SK-N-SH (cell line): Measurements from ENCODE around the gene MRPL54. TPM values are rescaled to one million over a fixed set of nuclear protein-coding genes. Genes with fewer than 3 reads are reported as not detected.

Source experiments
- CTCF ChIA-PET: fragments of 300-600, 350-600 bp; formaldehyde crosslinking; extraction: SDS; loops from one replicate; lab custom pipeline; 2021; lab: Yijun Ruan, JAX
- POLR2A ChIA-PET: fragments of 350-600 bp; sonication (Branson Sonifier 250); formaldehyde crosslinking; extraction: SDS; loops from one replicate; lab custom pipeline; 2020; ENCODE audit warnings: antibody characterized with exemption, inconsistent platforms; lab: Yijun Ruan, JAX
- DNase-seq: peaks from one replicate; pipeline ENCODE4 v3.0.0; 2012
- H2AFZ ChIP-seq: fragments of 200-600 bp; sonication (generic); 2 replicates; pipeline ENCODE4 v1.8.1; 2016; ENCODE audit warnings: antibody characterized with exemption, mild to moderate bottlenecking, low read depth
- H3F3A ChIP-seq: fragments of 200-600 bp; sonication (generic); replicated peaks from 2 replicates; pipeline ENCODE3; 2016; ENCODE audit warnings: antibody characterized with exemption, mild to moderate bottlenecking; ENCODE audit not compliant: insufficient read depth
- H3K27ac ChIP-seq, 2 experiments: fragments of 200-500 bp in 1 of 2; fragments of 200-600 bp in 1 of 2; sonication (Bioruptor generic) in 1 of 2; sonication (generic), shearing (Covaris generic) in 1 of 2; 2 replicates each; pipeline versions ENCODE4 v1.5.1 to v1.6.1; 2014 to 2016; ENCODE audit warnings: low read depth in 2 of 2, inconsistent platforms in 1 of 2, low read length in 1 of 2, mild to moderate bottlenecking in 1 of 2, mixed read lengths in 1 of 2
- H3K27me3 ChIP-seq: fragments of 200-600 bp; sonication (generic), shearing (Covaris generic); 2 replicates; pipeline ENCODE4 v1.6.1; 2016; ENCODE audit warnings: mixed run types; ENCODE audit not compliant: insufficient read depth
- H3K36me3 ChIP-seq, 2 experiments: fragments of 200-500 bp in 1 of 2; fragments of 200-600 bp in 1 of 2; sonication (Bioruptor generic) in 1 of 2; sonication (generic) in 1 of 2; replicated peaks in 1 of 2; 2 replicates each; pipeline versions ENCODE3 to v1.5.1; 2014 to 2016; ENCODE audit warnings: low read length in 1 of 2, mild to moderate bottlenecking in 1 of 2; ENCODE audit not compliant: insufficient read depth in 2 of 2, control insufficient read depth in 1 of 2
- H3K4me1 ChIP-seq, 2 experiments: fragments of 200-500 bp in 1 of 2; fragments of 200-600 bp in 1 of 2; sonication (Bioruptor generic) in 1 of 2; sonication (generic), shearing (Covaris generic) in 1 of 2; 2 replicates each; pipeline versions ENCODE4 v1.5.1 to v1.6.1; 2014 to 2016; ENCODE audit warnings: low read depth in 1 of 2, low read length in 1 of 2, mixed run types in 1 of 2; ENCODE audit not compliant: insufficient read depth in 2 of 2, control insufficient read depth in 1 of 2
- H3K4me2 ChIP-seq: fragments of 200-600 bp; sonication (generic), shearing (Covaris generic); 2 replicates; pipeline ENCODE4 v1.6.1; 2017; ENCODE audit warnings: mixed run types
- H3K4me3 ChIP-seq, 2 experiments: fragments of 200-500 bp in 1 of 2; fragments of 200-600 bp in 1 of 2; sonication (Bioruptor generic) in 1 of 2; sonication (generic), shearing (Covaris generic) in 1 of 2; 2 replicates each; pipeline versions ENCODE4 v1.5.1 to v1.8.1; 2014 to 2016; ENCODE audit warnings: low read depth in 2 of 2, inconsistent platforms in 1 of 2, low read length in 1 of 2, mild to moderate bottlenecking in 1 of 2, mixed read lengths in 1 of 2, moderate library complexity in 1 of 2
- H3K79me2 ChIP-seq: fragments of 200-600 bp; sonication (generic); 2 replicates; pipeline ENCODE4 v1.8.1; 2017; ENCODE audit warnings: mild to moderate bottlenecking; ENCODE audit not compliant: insufficient read depth
- H3K9ac ChIP-seq: fragments of 200-600 bp; sonication (generic); 2 replicates; pipeline ENCODE4 v1.6.1; 2017; ENCODE audit warnings: mixed run types
- H3K9me2 ChIP-seq: fragments of 200-600 bp; sonication (generic); 2 replicates; pipeline ENCODE4 v1.6.1; 2017; ENCODE audit warnings: mixed run types
- H3K9me3 ChIP-seq: fragments of 200-600 bp; sonication (generic); 2 replicates; pipeline ENCODE4 v1.6.1; 2017; ENCODE audit warnings: mixed run types, mild to moderate bottlenecking, moderate library complexity
- H4K20me1 ChIP-seq: fragments of 200-600 bp; sonication (generic); 2 replicates; pipeline ENCODE4 v1.6.1; 2017; ENCODE audit warnings: mild to moderate bottlenecking, mixed run types; ENCODE audit not compliant: insufficient read depth
- ELF1 ChIP-seq: IDR thresholded peaks from 2 replicates; pipeline ENCODE4 v1.4.0; 2012
- FOSL2 ChIP-seq: IDR thresholded peaks from 2 replicates; pipeline ENCODE4 v1.4.0; 2012; ENCODE audit warnings: low read depth, mild to moderate bottlenecking, moderate library complexity, borderline replicate concordance
- FOXJ3 ChIP-seq: sonication (generic); formaldehyde crosslinking; IDR thresholded peaks from 2 replicates; pipeline ENCODE4 v1.5.1; 2020; ENCODE audit warnings: mild to moderate bottlenecking, missing genetic modification reagents
- GATA2 ChIP-seq: sonication (generic); formaldehyde crosslinking; IDR thresholded peaks from 2 replicates; pipeline ENCODE4 v1.5.0; 2020; ENCODE audit warnings: mild to moderate bottlenecking, missing genetic modification reagents
- JUND ChIP-seq: IDR thresholded peaks from 2 replicates; pipeline ENCODE4 v1.4.0; 2012
- MEF2A ChIP-seq: IDR thresholded peaks from 2 replicates; pipeline ENCODE4 v1.4.0; 2012; ENCODE audit warnings: low read depth, borderline replicate concordance
- NFIC ChIP-seq: IDR thresholded peaks from 2 replicates; pipeline ENCODE4 v1.4.0; 2012; ENCODE audit warnings: borderline replicate concordance
- NRF1 ChIP-seq: IDR thresholded peaks from 2 replicates; pipeline ENCODE4 v1.6.1; 2012; ENCODE audit warnings: low read depth, mild to moderate bottlenecking, low read length
- POLR2AphosphoS5 ChIP-seq: IDR thresholded peaks from 2 replicates; pipeline ENCODE4 v1.6.1; 2012; ENCODE audit warnings: low read depth, low read length
- RFX5 ChIP-seq: IDR thresholded peaks from 2 replicates; pipeline ENCODE4 v1.6.1; 2012; ENCODE audit warnings: mild to moderate bottlenecking, improper control_type of control experiment, low read length
- RXRA ChIP-seq: IDR thresholded peaks from 2 replicates; pipeline ENCODE4 v1.4.0; 2012; ENCODE audit warnings: low read depth, mild to moderate bottlenecking, borderline replicate concordance
- SIN3A ChIP-seq: IDR thresholded peaks from 2 replicates; pipeline ENCODE4 v1.6.1; 2012; ENCODE audit warnings: low read depth, mild to moderate bottlenecking, low read length, moderate library complexity, borderline replicate concordance
- TAF1 ChIP-seq: IDR thresholded peaks from 2 replicates; pipeline ENCODE4 v1.6.1; 2012; ENCODE audit warnings: low read depth, mild to moderate bottlenecking, low read length, moderate library complexity, borderline replicate concordance
- TCF12 ChIP-seq: IDR thresholded peaks from 2 replicates; pipeline ENCODE4 v1.4.0; 2012
- WGBS: methylation state at CpG from one replicate; pipeline ENCODE4 v1.1.6; 2017; ENCODE audit warnings: low lambda C conversion rate; 5-methylcytosine and 5-hydroxymethylcytosine counted together
- polyA plus RNA-seq, 3 experiments: library from polyadenylated mRNA; depleted of rRNA; stranded (reverse); fragments of >200 nt; gene quantifications; 2 replicates each; pipeline ENCODE4 v1.2.3, GENCODE V29; 2012
- TF ChIP-seq, protein P1 (sequence below): IDR thresholded peaks from 2 replicates; pipeline ENCODE4 v1.4.0; 2012; ENCODE audit warnings: low read depth, borderline replicate concordance
- TF ChIP-seq, protein P2 (sequence below): fragments of 150-350 bp; IDR thresholded peaks from 2 replicates; pipeline ENCODE4 v1.6.1; 2016; ENCODE audit warnings: mild to moderate bottlenecking, low read depth, low read length
- TF ChIP-seq, protein P3 (sequence below): fragments of 200-600 bp; sonication (generic); IDR thresholded peaks from 2 replicates; pipeline ENCODE4 v1.6.1; 2017; ENCODE audit warnings: antibody characterized with exemption, mild to moderate bottlenecking, moderate library complexity
- TF ChIP-seq, protein P4 (sequence below): fragments of 150-350 bp; IDR thresholded peaks from 2 replicates; pipeline ENCODE4 v1.6.1; 2017; ENCODE audit warnings: antibody characterized with exemption, low read length, low read depth, borderline replicate concordance
- TF ChIP-seq, protein P5 (sequence below): IDR thresholded peaks from 2 replicates; pipeline ENCODE4 v1.4.0; 2012; ENCODE audit warnings: low read depth

MRPL54 gene
- polyA plus RNA-seq, 1 of the 3 experiments (the other 2 are of a cell fraction): 125 TPM

DNA sequence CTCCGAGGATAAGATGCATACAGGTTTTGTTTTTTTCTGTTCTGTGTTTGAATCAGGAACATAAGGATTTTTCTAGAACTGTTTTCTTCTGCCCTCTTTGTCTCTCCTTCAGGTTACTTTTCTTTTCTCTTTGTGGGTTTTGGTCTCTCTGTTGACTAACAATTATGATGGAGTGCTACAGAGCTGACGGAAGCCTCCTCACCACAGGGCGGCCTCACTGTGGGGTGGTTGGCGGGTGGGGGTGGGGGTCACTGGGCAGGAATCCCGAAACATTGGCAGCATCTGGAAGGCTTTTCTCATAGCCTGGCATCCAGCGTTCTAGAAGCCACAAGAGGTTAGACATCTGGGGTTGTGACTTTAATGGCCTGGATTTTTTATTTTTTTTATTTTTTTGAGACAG lies 35.7 kb downstream of the MRPL54 start:
- POLR2A ChIA-PET: no interaction called here
- Histone ChIP-seq H3K9me2 (no peaks in the 10 kb centered on the region), H3K79me2 (no peaks in the 10 kb centered on the region), H3K4me1 (peaks cover 0 to 2% of the 10 kb centered on the region in 2 experiments; a peak in 1 of 4 replicates), H3K4me2 (no peak overlapping the region), H3F3A (no peaks in the 10 kb centered on the region), H4K20me1 (no peaks in the 10 kb centered on the region), H2AFZ (no peak overlapping the region), H3K36me3 (no peaks in the 10 kb centered on the region), H3K27ac (no peak overlapping the region), H3K27me3 (peaks cover 23% of the 10 kb centered on the region; the same call in 1 of the 2 replicates), H3K9ac (no peak overlapping the region), H3K4me3 (no peak overlapping the region), H3K9me3 (no peaks in the 10 kb centered on the region)
- CTCF ChIA-PET: interaction anchor here (1.2 kb wide), 1 partner anchor 24 kb away, joined by 5 read pairs; no protein-coding TSS in a partner anchor
- 55% methylated on average over 6 of the region's 6 CpGs for WGBS
- no peak for DNase-seq
- no peak for TF ChIP-seq GATA2 (CRISPR knock-in tag)
- no peak for TF ChIP-seq POLR2AphosphoS5
- no peak for TF ChIP-seq RFX5
- no peak for TF ChIP-seq ELF1
- TF ChIP-seq JUND: no peak
- no peak for TF ChIP-seq TCF12
- no peak for TF ChIP-seq NRF1

DNA sequence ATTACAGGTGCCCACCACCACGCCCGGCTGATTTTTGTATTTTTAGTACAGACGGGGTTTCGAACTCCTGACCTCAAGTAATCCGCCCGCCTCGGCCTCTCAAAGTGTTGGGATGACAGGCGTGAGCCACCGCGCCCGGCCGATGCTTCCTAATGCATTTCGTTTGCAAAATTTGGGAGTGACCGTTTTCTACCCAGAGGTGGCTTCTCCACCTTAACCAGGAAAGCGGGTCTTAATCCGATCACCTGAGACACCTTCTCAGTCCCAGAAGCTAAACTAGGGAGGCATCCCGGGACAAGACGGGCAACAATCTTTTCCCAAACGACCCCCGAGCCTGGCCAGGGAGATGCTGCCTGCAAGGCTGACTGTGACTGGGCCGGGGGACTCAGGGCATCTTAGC lies 38.5 kb downstream of the MRPL54 start:
- Histone ChIP-seq H3K9me3 (no peaks in the 10 kb centered on the region), H3K4me2 (peak overlapping the region; percentile 68), H3K4me1 (peaks cover 0 to 2% of the 10 kb centered on the region in 2 experiments; a peak in 1 of 4 replicates), H3K27ac (no peak overlapping the region), H3K36me3 (no peaks in the 10 kb centered on the region), H3K27me3 (peaks cover 23% of the 10 kb centered on the region; the same call in 1 of the 2 replicates), H2AFZ (no peak overlapping the region), H3K9ac (no peak overlapping the region), H3K4me3 (peak overlapping the region; percentile 17 to 31; a peak in 2 of 4 replicates), H3K79me2 (no peaks in the 10 kb centered on the region), H3K9me2 (no peaks in the 10 kb centered on the region), H3F3A (no peaks in the 10 kb centered on the region), H4K20me1 (no peaks in the 10 kb centered on the region)
- 75% methylated on average over 15 of the region's 21 CpGs for WGBS
- POLR2A ChIA-PET: interaction anchor here (1.8 kb wide), 1 partner anchor 38 kb away, joined by 4 read pairs; the partner anchor contains the start of gene MRPL54
- DNase-seq: no peak
- CTCF ChIA-PET: no interaction called here
- TF ChIP-seq, protein P1, sequence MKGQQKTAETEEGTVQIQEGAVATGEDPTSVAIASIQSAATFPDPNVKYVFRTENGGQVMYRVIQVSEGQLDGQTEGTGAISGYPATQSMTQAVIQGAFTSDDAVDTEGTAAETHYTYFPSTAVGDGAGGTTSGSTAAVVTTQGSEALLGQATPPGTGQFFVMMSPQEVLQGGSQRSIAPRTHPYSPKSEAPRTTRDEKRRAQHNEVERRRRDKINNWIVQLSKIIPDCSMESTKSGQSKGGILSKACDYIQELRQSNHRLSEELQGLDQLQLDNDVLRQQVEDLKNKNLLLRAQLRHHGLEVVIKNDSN: no peak
- TF ChIP-seq FOXJ3 (CRISPR knock-in tag) (no peak), RXRA (no peak), NFIC (no peak), ELF1 (no peak), TAF1 (no peak), FOSL2 (no peak), MEF2A (no peak), POLR2AphosphoS5 (no peak), SIN3A (no peak)
- TF ChIP-seq, protein P2, sequence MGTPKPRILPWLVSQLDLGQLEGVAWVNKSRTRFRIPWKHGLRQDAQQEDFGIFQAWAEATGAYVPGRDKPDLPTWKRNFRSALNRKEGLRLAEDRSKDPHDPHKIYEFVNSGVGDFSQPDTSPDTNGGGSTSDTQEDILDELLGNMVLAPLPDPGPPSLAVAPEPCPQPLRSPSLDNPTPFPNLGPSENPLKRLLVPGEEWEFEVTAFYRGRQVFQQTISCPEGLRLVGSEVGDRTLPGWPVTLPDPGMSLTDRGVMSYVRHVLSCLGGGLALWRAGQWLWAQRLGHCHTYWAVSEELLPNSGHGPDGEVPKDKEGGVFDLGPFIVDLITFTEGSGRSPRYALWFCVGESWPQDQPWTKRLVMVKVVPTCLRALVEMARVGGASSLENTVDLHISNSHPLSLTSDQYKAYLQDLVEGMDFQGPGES: no peak
- TF ChIP-seq, protein P3, sequence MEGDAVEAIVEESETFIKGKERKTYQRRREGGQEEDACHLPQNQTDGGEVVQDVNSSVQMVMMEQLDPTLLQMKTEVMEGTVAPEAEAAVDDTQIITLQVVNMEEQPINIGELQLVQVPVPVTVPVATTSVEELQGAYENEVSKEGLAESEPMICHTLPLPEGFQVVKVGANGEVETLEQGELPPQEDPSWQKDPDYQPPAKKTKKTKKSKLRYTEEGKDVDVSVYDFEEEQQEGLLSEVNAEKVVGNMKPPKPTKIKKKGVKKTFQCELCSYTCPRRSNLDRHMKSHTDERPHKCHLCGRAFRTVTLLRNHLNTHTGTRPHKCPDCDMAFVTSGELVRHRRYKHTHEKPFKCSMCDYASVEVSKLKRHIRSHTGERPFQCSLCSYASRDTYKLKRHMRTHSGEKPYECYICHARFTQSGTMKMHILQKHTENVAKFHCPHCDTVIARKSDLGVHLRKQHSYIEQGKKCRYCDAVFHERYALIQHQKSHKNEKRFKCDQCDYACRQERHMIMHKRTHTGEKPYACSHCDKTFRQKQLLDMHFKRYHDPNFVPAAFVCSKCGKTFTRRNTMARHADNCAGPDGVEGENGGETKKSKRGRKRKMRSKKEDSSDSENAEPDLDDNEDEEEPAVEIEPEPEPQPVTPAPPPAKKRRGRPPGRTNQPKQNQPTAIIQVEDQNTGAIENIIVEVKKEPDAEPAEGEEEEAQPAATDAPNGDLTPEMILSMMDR: no peak
- TF ChIP-seq, protein P4, sequence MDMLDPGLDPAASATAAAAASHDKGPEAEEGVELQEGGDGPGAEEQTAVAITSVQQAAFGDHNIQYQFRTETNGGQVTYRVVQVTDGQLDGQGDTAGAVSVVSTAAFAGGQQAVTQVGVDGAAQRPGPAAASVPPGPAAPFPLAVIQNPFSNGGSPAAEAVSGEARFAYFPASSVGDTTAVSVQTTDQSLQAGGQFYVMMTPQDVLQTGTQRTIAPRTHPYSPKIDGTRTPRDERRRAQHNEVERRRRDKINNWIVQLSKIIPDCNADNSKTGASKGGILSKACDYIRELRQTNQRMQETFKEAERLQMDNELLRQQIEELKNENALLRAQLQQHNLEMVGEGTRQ: no peak
- TF ChIP-seq, protein P5, sequence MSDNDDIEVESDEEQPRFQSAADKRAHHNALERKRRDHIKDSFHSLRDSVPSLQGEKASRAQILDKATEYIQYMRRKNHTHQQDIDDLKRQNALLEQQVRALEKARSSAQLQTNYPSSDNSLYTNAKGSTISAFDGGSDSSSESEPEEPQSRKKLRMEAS: no peak
